Left ventricle myocardium inferior (tissue), 1 donor: ENCODE results near the gene AP1AR. TPM values are rescaled to one million over a fixed set of nuclear protein-coding genes. Genes with fewer than 3 reads are reported as not detected.
A peak's percentile ranks its signal among the peaks of the same experiment; 100 is the strongest.

Experiments
- DNase-seq: peaks from one replicate; pipeline ENCODE4 v3.0.0-alpha.2; 2020
- H3K27ac ChIP-seq: fragments of 200-600 bp; replicated peaks from 2 replicates; pipeline ENCODE4 v1.8.0; 2021
- H3K27me3 ChIP-seq: fragments of 200-600 bp; 2 replicates; pipeline ENCODE4 v1.8.0; 2021; ENCODE audit warnings: low read depth
- H3K36me3 ChIP-seq: fragments of 200-600 bp; 2 replicates; pipeline ENCODE4 v1.8.0; 2021
- H3K4me1 ChIP-seq: fragments of 200-600 bp; 2 replicates; pipeline ENCODE4 v1.8.0; 2021
- H3K4me3 ChIP-seq: fragments of 200-600 bp; 2 replicates; pipeline ENCODE4 v1.8.0; 2021; ENCODE audit warnings: mild to moderate bottlenecking, moderate library complexity
- H3K9me3 ChIP-seq: fragments of 200-600 bp; replicated peaks from 2 replicates; pipeline ENCODE4 v1.8.0; 2021
- CTCF ChIP-seq: fragments of 200-600 bp; IDR thresholded peaks from 2 replicates; pipeline ENCODE4 v1.8.0; 2021; ENCODE audit warnings: antibody characterized with exemption, mild to moderate bottlenecking, borderline replicate concordance
- intact Hi-C: fragments of 100-400 bp; cut with micrococcal nuclease; formaldehyde crosslinking; loops from one replicate; pipeline ENCODE4 v1.11.0; 2022
- total RNA-seq: library from RNA; stranded (reverse); fragmentation: NEBNext Ultra II Directional; extraction: Animal tissue kit (Norgen Biotek cat#: 25700); gene quantifications from one replicate; pipeline ENCODE4 v1.2.1, GENCODE V29; 2021
- donor health status: DM: no; HTN: yes; CAD: no; lungs with severe emphysema.

AP1AR gene
- total RNA-seq, 1 donor from 2014 or later: 9.6 TPM

DNA sequence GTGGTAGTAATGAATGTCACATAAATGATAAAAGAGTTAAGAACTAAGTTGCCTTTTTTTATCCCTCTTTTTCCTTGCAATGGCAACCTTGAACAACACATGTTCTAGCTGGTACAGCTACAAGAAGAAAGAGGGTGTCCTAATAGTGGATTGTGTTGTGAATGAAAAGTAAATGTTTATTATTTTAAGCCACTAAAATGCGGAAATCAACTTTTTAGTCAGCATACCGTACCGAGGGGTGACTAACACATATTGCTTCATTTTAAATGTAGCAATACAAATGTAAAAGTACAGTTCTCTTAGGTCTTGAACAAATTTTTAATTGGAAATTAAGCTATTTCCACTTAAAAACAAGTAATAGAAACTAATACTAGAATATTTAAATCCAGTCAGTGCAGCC lies 17.7 kb upstream of the AP1AR start:
- no peak overlapping the region for H3K27ac ChIP-seq
- intact Hi-C loops: no loop called here
- no peak overlapping the region for H3K4me3 ChIP-seq
- peaks cover 6% of the 10 kb centered on the region for H3K4me1 ChIP-seq
- no peaks in the 10 kb centered on the region for H3K9me3 ChIP-seq
- no peak for DNase-seq
- no peaks in the 10 kb centered on the region for H3K36me3 ChIP-seq
- H3K27me3 ChIP-seq: no peaks in the 10 kb centered on the region
- no peak for TF ChIP-seq CTCF

DNA sequence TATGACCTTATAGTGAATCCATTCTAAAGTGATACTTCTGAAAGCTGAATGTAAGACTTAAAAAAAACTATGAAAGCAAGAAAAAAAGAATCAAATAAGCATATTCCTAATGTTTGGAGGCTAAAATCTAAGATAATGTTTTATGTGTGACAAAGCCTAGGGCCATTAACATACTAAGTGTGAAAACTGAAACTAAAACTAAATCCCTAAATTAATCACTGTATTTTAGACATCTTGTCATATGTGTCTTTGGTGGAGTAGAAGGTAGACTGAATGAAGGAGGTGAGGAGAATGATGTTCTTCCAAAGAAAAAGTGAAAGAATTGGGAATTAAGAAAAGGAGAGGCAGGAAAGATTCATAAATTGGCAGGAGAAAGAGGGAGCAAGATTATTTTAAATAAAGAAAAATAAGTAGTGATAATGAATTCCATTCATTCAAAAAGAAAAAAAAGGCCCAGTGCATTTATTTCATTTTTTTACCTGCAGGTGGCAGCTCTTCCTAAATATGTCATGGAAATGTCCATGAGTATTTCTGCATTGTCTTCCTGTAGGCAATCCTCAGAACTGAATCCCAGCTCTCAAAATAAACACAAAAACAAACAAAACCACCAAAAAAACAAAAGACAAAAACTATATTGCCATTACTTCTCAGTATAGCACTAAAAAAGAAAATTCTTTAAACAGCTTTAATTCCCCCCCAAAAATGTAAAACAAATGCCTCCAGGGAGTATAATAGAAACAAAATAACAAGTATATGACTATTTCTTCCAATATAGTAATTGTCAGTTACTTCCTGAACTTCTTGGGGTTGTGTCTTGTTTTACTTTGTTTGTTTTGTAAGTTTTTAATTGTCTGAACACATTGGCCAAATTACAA lies 17.0 kb upstream of the AP1AR start:
- TF ChIP-seq CTCF: peak; percentile 60
- Histone ChIP-seq H3K36me3 (no peaks in the 10 kb centered on the region), H3K27ac (no peak overlapping the region), H3K4me1 (peaks cover 6% of the 10 kb centered on the region), H3K4me3 (no peak overlapping the region), H3K9me3 (no peaks in the 10 kb centered on the region), H3K27me3 (no peaks in the 10 kb centered on the region)
- intact Hi-C loops: no loop called here
- no peak for DNase-seq

DNA sequence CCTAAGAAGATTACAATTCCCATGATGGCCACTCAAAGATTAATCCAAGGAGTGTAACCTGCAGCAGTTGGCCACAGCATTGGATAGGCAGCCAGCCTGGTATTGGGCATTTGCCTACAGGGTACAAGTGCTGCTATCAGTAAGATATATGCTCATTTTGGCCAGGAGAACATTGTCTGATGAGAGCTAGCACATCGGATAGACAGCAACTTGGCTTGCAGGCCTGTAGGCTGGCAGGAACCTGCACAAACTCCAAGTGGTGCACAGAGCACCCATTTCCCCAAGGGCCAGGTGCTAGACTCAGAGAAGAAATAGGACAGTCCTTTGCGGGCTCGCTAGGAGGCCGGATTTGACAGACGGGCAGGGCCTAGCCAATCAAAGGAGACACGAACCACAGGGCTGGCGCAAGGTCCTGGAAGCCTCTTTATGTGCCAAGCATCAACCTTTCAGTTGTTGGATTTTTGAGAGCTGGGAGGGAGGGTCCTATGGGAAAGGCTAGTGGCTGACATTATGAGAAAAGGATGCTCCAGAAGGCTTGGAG lies 11.7 kb upstream of the AP1AR start:
- intact Hi-C loops: no loop called here
- Histone ChIP-seq H3K27ac (no peak overlapping the region), H3K36me3 (no peaks in the 10 kb centered on the region), H3K9me3 (no peaks in the 10 kb centered on the region), H3K27me3 (no peaks in the 10 kb centered on the region), H3K4me1 (no peaks in the 10 kb centered on the region), H3K4me3 (no peak overlapping the region)
- DNase-seq: no peak
- TF ChIP-seq CTCF: no peak

GRCh38 chr4:112222219-112222955 lies 9.2 kb upstream of the AP1AR start:
- intact Hi-C loops: no loop called here
- DNase-seq: no peak

DNA sequence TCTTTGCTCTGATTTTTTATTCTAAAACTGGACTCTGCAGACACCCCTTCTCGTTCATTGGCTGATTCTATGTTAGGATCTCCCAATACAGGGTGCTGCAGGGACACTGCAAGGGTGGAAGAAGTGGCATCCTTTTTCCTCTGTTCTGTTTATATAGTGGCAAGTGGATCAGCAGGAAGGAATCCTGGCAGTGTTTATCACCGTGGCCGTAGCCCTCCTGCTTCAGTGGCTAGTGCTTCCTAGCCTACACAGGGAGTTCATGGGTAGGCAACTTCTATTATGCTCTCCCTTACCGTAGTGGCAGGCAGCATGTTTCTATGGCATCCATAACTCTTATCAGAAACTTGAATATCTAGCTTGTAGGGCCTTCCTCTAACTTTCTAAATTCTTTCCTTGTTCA lies 6.4 kb upstream of the AP1AR start:
- Histone ChIP-seq H3K27ac (no peak overlapping the region), H3K27me3 (no peaks in the 10 kb centered on the region), H3K4me1 (peaks cover 1% of the 10 kb centered on the region), H3K4me3 (no peak overlapping the region), H3K9me3 (no peaks in the 10 kb centered on the region), H3K36me3 (no peaks in the 10 kb centered on the region)
- intact Hi-C loops: no loop called here
- DNase-seq: no peak
- TF ChIP-seq CTCF: no peak

More at GRCh38 chr4:112222219-112222955, 9.2 kb upstream of the AP1AR start:
- no peak overlapping the region for H3K27ac ChIP-seq
- no peaks in the 10 kb centered on the region for H3K9me3 ChIP-seq
- no peaks in the 10 kb centered on the region for H3K36me3 ChIP-seq
- no peak overlapping the region for H3K4me3 ChIP-seq
- TF ChIP-seq CTCF: no peak
- no peaks in the 10 kb centered on the region for H3K27me3 ChIP-seq
- no peaks in the 10 kb centered on the region for H3K4me1 ChIP-seq
